GM23338 (cell line): ENCODE measurements around the gene GGA2. TPM values are rescaled to one million over a fixed set of nuclear protein-coding genes. Genes with fewer than 3 reads are reported as not detected.

Source experiments
- ATAC-seq: fragments of 200-7000 bp; cut with Tn5 transposase; 3 replicates; pipeline ENCODE4 v1.9.1; 2020
- DNase-seq: peaks from one replicate; pipeline ENCODE4 v3.0.0-alpha.2; 2015; ENCODE audit warnings: low spot score
- H2AFZ ChIP-seq: fragments of 200-600 bp; sonication (generic); 2 replicates; pipeline ENCODE4 v1.8.0; 2016; ENCODE audit warnings: antibody characterized with exemption, mild to moderate bottlenecking, moderate library complexity
- H3F3A ChIP-seq: fragments of 200-600 bp; sonication (generic); replicated peaks from 2 replicates; pipeline ENCODE4 v1.8.0; 2017; ENCODE audit warnings: antibody characterized with exemption, mixed run types, low read depth
- H3K27ac ChIP-seq: fragments of 200-600 bp; sonication (generic); 2 replicates; pipeline ENCODE4 v1.6.1; 2016; ENCODE audit warnings: low read depth
- H3K27me3 ChIP-seq: fragments of 200-600 bp; sonication (generic); 2 replicates; pipeline ENCODE4 v1.8.0; 2016; ENCODE audit warnings: mild to moderate bottlenecking, mixed run types, moderate library complexity; ENCODE audit not compliant: insufficient read depth
- H3K36me3 ChIP-seq: fragments of 200-600 bp; sonication (generic); 2 replicates; pipeline ENCODE4 v1.8.0; 2016; ENCODE audit warnings: mild to moderate bottlenecking; ENCODE audit not compliant: insufficient read depth
- H3K4me1 ChIP-seq: fragments of 200-600 bp; sonication (generic); 2 replicates; pipeline ENCODE4 v1.8.0; 2016; ENCODE audit warnings: mild to moderate bottlenecking, moderate library complexity; ENCODE audit not compliant: insufficient read depth
- H3K4me2 ChIP-seq: fragments of 200-600 bp; sonication (generic); 2 replicates; pipeline ENCODE4 v1.7.1; 2017; ENCODE audit warnings: mixed run types
- H3K4me3 ChIP-seq: fragments of 200-600 bp; sonication (generic); 2 replicates; pipeline ENCODE4 v1.6.1; 2016; ENCODE audit warnings: mixed run types
- H3K79me2 ChIP-seq: fragments of 200-600 bp; sonication (generic); replicated peaks from 2 replicates; pipeline ENCODE4 v1.8.0; 2017; ENCODE audit warnings: mild to moderate bottlenecking; ENCODE audit not compliant: insufficient read depth
- H3K9me2 ChIP-seq: fragments of 200-600 bp; sonication (generic); 2 replicates; pipeline ENCODE4 v1.8.0; 2017; ENCODE audit not compliant: insufficient read depth
- H4K20me1 ChIP-seq: fragments of 200-600 bp; sonication (generic); replicated peaks from 2 replicates; pipeline ENCODE4 v1.8.0; 2017; ENCODE audit warnings: mild to moderate bottlenecking; ENCODE audit not compliant: insufficient read depth
- H3K27ac Mint-ChIP-seq: 2 replicates; pipeline ENCODE4 v1.8.0; 2020; ENCODE audit warnings: inconsistent platforms, mild to moderate bottlenecking, moderate library complexity, mixed read lengths
- H3K27me3 Mint-ChIP-seq: 3 replicates; pipeline ENCODE4 v1.8.0; 2022; ENCODE audit warnings: low read depth, mild to moderate bottlenecking, moderate library complexity, mixed read lengths, inconsistent platforms; ENCODE audit not compliant: insufficient read depth, poor library complexity
- H3K36me3 Mint-ChIP-seq: 3 replicates; pipeline ENCODE4 v1.8.0; 2021; ENCODE audit warnings: low read depth, mild to moderate bottlenecking, inconsistent platforms, moderate library complexity, mixed read lengths
- H3K4me1 Mint-ChIP-seq: 3 replicates; pipeline ENCODE4 v1.8.0; 2020; ENCODE audit warnings: mild to moderate bottlenecking, inconsistent platforms, mixed read lengths
- H3K4me3 Mint-ChIP-seq: 3 replicates; pipeline ENCODE4 v1.8.0; 2021; ENCODE audit warnings: moderate library complexity, mild to moderate bottlenecking, inconsistent platforms, mixed read lengths
- H3K9me3 Mint-ChIP-seq: 3 replicates; pipeline ENCODE4 v1.8.0; 2020; ENCODE audit warnings: moderate library complexity, mild to moderate bottlenecking, inconsistent platforms, mixed read lengths
- CREB1 ChIP-seq: fragments of 250-450 bp; sonication (Bioruptor Pico); IDR thresholded peaks from 2 replicates; pipeline ENCODE4 v1.5.0; 2020; ENCODE audit warnings: low read depth, mild to moderate bottlenecking, moderate library complexity
- EZH2 ChIP-seq: fragments of 200-600 bp; sonication (generic); IDR thresholded peaks from one replicate; pipeline ENCODE4 v1.8.0; 2017; ENCODE audit warnings: antibody characterized with exemption, mild to moderate bottlenecking, low read depth; ENCODE audit not compliant: unreplicated experiment
- NANOG ChIP-seq: IDR thresholded peaks from 2 replicates; pipeline ENCODE4 v1.6.1; 2016; ENCODE audit warnings: antibody characterized with exemption, borderline replicate concordance
- POLR2AphosphoS5 ChIP-seq: IDR thresholded peaks from 2 replicates; pipeline ENCODE4 v1.6.1; 2016; ENCODE audit warnings: antibody characterized with exemption, low read depth
- STAT1 ChIP-seq: IDR thresholded peaks from one replicate; pipeline ENCODE4 v1.6.1; 2016; ENCODE audit warnings: antibody characterized with exemption; ENCODE audit not compliant: unreplicated experiment
- ZNF114 ChIP-seq: fragments of 250-450 bp; sonication (Bioruptor Pico); IDR thresholded peaks from 2 replicates; pipeline ENCODE4 v1.5.0; 2020; ENCODE audit warnings: mild to moderate bottlenecking, moderate library complexity
- ZNF331 ChIP-seq: fragments of 250-450 bp; sonication (Bioruptor Pico); IDR thresholded peaks from 2 replicates; pipeline ENCODE4 v1.5.0; 2020; ENCODE audit warnings: low read depth, mild to moderate bottlenecking, moderate library complexity
- polyA plus RNA-seq: library from polyadenylated mRNA; unstranded; fragments of >200 nt; fragmentation: Nextera tagmentation; extraction: Ambion mirVana; gene quantifications from 2 replicates; pipeline ENCODE4 v1.2.1, GENCODE V29; 2016
- total RNA-seq: library from RNA; depleted of rRNA; stranded (reverse); fragments of >200 nt; shearing (Covaris generic); gene quantifications from 2 replicates; pipeline ENCODE4 v1.2.3, GENCODE V29; 2014
- TF ChIP-seq, protein P1 (sequence below): fragments of 250-450 bp; sonication (Bioruptor Pico); IDR thresholded peaks from 2 replicates; pipeline ENCODE4 v1.5.0; 2020; ENCODE audit warnings: mild to moderate bottlenecking, moderate library complexity
- TF ChIP-seq, protein P2 (sequence below): IDR thresholded peaks from one replicate; pipeline ENCODE4 v1.6.1; 2018; ENCODE audit warnings: antibody characterized with exemption; ENCODE audit not compliant: unreplicated experiment

The GGA2 gene
- total and polyA plus RNA-seq, 2 experiments from 2014 or later: 40.3 to 76.6 TPM

DNA sequence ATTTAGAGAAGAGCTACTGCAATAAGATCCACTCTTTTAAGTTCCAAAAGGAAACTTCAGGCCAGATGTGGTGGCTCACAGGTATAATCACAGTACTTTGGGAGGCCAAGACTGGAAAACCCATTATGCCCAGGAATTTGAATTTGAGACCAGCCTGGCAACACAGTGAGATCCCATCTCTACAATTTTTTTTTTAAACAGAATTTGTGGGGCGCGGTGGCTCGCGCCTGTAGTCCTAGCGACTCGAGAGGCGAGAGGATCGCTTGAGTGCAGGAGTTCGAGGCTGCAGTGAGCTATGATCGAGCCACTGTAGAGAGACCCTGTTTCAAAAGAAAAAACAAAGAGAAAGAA lies 58.1 kb downstream of the GGA2 start:
- Mint-ChIP-seq H3K4me3 (peak overlapping the region; percentile 81), H3K27me3 (peaks cover 17% of the 10 kb centered on the region), H3K36me3 (peaks cover 2% of the 10 kb centered on the region; the same call in 1 of the 3 replicates), H3K4me1 (peaks cover 7% of the 10 kb centered on the region; the same call in 2 of the 3 replicates), H3K9me3 (no peaks in the 10 kb centered on the region), H3K27ac (peak overlapping the region; percentile 36; the same call in 1 of the 2 replicates)
- peak; percentile 26; the same call in 2 of the 3 replicates for ATAC-seq
- no peaks in the 10 kb centered on the region for H3K36me3 ChIP-seq
- H4K20me1 ChIP-seq: peaks cover 7% of the 10 kb centered on the region; the same call in 1 of the 2 replicates
- no peaks in the 10 kb centered on the region for H3K9me2 ChIP-seq
- TF ChIP-seq EZH2: no peak
- no peak for TF ChIP-seq ZNF114
- no peak for TF ChIP-seq NANOG
- TF ChIP-seq, protein P1, sequence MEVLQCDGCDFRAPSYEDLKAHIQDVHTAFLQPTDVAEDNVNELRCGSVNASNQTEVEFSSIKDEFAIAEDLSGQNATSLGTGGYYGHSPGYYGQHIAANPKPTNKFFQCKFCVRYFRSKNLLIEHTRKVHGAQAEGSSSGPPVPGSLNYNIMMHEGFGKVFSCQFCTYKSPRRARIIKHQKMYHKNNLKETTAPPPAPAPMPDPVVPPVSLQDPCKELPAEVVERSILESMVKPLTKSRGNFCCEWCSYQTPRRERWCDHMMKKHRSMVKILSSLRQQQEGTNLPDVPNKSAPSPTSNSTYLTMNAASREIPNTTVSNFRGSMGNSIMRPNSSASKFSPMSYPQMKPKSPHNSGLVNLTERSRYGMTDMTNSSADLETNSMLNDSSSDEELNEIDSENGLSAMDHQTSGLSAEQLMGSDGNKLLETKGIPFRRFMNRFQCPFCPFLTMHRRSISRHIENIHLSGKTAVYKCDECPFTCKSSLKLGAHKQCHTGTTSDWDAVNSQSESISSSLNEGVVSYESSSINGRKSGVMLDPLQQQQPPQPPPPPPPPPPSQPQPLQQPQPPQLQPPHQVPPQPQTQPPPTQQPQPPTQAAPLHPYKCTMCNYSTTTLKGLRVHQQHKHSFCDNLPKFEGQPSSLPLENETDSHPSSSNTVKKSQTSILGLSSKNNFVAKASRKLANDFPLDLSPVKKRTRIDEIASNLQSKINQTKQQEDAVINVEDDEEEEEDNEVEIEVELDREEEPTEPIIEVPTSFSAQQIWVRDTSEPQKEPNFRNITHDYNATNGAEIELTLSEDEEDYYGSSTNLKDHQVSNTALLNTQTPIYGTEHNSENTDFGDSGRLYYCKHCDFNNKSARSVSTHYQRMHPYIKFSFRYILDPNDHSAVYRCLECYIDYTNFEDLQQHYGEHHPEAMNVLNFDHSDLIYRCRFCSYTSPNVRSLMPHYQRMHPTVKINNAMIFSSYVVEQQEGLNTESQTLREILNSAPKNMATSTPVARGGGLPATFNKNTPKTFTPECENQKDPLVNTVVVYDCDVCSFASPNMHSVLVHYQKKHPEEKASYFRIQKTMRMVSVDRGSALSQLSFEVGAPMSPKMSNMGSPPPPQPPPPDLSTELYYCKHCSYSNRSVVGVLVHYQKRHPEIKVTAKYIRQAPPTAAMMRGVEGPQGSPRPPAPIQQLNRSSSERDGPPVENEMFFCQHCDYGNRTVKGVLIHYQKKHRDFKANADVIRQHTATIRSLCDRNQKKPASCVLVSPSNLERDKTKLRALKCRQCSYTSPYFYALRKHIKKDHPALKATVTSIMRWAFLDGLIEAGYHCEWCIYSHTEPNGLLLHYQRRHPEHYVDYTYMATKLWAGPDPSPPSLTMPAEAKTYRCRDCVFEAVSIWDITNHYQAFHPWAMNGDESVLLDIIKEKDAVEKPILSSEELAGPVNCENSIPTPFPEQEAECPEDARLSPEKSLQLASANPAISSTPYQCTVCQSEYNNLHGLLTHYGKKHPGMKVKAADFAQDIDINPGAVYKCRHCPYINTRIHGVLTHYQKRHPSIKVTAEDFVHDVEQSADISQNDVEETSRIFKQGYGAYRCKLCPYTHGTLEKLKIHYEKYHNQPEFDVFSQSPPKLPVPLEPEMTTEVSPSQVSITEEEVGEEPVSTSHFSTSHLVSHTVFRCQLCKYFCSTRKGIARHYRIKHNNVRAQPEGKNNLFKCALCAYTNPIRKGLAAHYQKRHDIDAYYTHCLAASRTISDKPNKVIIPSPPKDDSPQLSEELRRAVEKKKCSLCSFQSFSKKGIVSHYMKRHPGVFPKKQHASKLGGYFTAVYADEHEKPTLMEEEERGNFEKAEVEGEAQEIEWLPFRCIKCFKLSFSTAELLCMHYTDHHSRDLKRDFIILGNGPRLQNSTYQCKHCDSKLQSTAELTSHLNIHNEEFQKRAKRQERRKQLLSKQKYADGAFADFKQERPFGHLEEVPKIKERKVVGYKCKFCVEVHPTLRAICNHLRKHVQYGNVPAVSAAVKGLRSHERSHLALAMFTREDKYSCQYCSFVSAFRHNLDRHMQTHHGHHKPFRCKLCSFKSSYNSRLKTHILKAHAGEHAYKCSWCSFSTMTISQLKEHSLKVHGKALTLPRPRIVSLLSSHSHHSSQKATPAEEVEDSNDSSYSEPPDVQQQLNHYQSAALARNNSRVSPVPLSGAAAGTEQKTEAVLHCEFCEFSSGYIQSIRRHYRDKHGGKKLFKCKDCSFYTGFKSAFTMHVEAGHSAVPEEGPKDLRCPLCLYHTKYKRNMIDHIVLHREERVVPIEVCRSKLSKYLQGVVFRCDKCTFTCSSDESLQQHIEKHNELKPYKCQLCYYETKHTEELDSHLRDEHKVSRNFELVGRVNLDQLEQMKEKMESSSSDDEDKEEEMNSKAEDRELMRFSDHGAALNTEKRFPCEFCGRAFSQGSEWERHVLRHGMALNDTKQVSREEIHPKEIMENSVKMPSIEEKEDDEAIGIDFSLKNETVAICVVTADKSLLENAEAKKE: no peak
- no peak for TF ChIP-seq POLR2AphosphoS5
- TF ChIP-seq CREB1: no peak
- TF ChIP-seq STAT1: no peak
- no peak for TF ChIP-seq ZNF331 (CRISPR knock-in tag)
- TF ChIP-seq, protein P2, sequence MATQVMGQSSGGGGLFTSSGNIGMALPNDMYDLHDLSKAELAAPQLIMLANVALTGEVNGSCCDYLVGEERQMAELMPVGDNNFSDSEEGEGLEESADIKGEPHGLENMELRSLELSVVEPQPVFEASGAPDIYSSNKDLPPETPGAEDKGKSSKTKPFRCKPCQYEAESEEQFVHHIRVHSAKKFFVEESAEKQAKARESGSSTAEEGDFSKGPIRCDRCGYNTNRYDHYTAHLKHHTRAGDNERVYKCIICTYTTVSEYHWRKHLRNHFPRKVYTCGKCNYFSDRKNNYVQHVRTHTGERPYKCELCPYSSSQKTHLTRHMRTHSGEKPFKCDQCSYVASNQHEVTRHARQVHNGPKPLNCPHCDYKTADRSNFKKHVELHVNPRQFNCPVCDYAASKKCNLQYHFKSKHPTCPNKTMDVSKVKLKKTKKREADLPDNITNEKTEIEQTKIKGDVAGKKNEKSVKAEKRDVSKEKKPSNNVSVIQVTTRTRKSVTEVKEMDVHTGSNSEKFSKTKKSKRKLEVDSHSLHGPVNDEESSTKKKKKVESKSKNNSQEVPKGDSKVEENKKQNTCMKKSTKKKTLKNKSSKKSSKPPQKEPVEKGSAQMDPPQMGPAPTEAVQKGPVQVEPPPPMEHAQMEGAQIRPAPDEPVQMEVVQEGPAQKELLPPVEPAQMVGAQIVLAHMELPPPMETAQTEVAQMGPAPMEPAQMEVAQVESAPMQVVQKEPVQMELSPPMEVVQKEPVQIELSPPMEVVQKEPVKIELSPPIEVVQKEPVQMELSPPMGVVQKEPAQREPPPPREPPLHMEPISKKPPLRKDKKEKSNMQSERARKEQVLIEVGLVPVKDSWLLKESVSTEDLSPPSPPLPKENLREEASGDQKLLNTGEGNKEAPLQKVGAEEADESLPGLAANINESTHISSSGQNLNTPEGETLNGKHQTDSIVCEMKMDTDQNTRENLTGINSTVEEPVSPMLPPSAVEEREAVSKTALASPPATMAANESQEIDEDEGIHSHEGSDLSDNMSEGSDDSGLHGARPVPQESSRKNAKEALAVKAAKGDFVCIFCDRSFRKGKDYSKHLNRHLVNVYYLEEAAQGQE: no peak
- DNase-seq: peak; percentile 11
- H3K4me3 ChIP-seq: peak overlapping the region; percentile 89
- peak overlapping the region; percentile 93 for H3K4me2 ChIP-seq
- H3K79me2 ChIP-seq: peaks cover 25% of the 10 kb centered on the region
- peak overlapping the region; percentile 88; the same call in 1 of the 2 replicates for H3K27ac ChIP-seq
- H2AFZ ChIP-seq: peak overlapping the region; percentile 98
- peaks cover 7% of the 10 kb centered on the region for H3K4me1 ChIP-seq
- no peaks in the 10 kb centered on the region for H3K27me3 ChIP-seq
- H3F3A ChIP-seq: no peaks in the 10 kb centered on the region
